Measurements from ENCODE around the gene TOMT. TPM values are rescaled to one million over a fixed set of nuclear protein-coding genes. Genes with fewer than 3 reads are reported as not detected.

Gene TOMT
- total and polyA plus RNA-seq, 7 donors: not detected

DNA sequence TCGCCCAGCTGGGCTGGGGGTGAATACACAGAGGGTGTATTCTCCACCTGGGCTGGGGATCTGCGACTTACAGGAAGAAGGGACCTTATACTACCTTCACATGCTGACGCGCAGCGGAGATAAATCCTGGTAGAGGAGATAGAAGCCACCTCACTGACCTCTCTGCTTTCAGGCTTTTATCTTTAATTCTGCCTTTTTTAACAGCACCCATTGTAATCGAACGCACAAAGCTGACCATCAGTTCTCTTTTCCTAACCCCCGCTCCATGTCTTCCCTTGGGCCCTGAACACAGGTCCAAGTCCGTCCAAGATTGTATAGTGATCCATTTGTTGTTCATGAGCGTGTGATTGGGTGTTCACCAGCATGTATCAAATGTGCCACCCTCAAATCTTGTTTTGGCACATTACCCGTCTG, 2.0 kb upstream of the TOMT start:
- Histone ChIP-seq H3K36me3 (ENCODE audit: insufficient read depth in 1 of 2, low read depth in 1 of 2) (peaks cover 0 to 16% of the 10 kb centered on the region in 2 donors), H3K9me3 (no peaks in the 10 kb centered on the region), H3K4me1 (peaks cover 42% of the 10 kb centered on the region), H3K27me3 (ENCODE audit: insufficient read depth in 3 of 3, low read length in 2 of 3) (no peaks in the 10 kb centered on the region), H3K27ac (peak overlapping the region; percentile 100), H3K4me3 (peak overlapping the region; percentile 99)
- DNase-seq (no peak), ATAC-seq (no peak)
- 77% methylated on average over 11 of the region's 11 CpGs for WGBS, 3 donors
- TF ChIP-seq, protein P1, sequence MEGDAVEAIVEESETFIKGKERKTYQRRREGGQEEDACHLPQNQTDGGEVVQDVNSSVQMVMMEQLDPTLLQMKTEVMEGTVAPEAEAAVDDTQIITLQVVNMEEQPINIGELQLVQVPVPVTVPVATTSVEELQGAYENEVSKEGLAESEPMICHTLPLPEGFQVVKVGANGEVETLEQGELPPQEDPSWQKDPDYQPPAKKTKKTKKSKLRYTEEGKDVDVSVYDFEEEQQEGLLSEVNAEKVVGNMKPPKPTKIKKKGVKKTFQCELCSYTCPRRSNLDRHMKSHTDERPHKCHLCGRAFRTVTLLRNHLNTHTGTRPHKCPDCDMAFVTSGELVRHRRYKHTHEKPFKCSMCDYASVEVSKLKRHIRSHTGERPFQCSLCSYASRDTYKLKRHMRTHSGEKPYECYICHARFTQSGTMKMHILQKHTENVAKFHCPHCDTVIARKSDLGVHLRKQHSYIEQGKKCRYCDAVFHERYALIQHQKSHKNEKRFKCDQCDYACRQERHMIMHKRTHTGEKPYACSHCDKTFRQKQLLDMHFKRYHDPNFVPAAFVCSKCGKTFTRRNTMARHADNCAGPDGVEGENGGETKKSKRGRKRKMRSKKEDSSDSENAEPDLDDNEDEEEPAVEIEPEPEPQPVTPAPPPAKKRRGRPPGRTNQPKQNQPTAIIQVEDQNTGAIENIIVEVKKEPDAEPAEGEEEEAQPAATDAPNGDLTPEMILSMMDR (IDR thresholded peaks at IDR 0.05): no peak
- intact Hi-C loops (cut with DNase I): loop anchor here in 1 of 2 donors (1.0 kb wide), 1 partner anchor 9 kb away; the partner anchor contains the start of gene ANAPC15

GRCh38 chr11:72111300-72112142, 5.8 kb downstream of the TOMT start:
- intact Hi-C loops (cut with DNase I): loop anchor here (1.0 to 10.0 kb wide), 4 partner anchors 8 to 313 kb away; partner anchors contain the start of genes INPPL1 (in 1 of the 2) and LAMTOR1 (in 1 of the 2)
- DNase-seq (no peak), ATAC-seq (no peak)
- Histone ChIP-seq H3K4me3 (peak overlapping the region; percentile 80), H3K4me1 (peaks cover 4% of the 10 kb centered on the region), H3K9me3 (no peaks in the 10 kb centered on the region), H3K27ac (peak overlapping the region; percentile 88), H3K27me3 (ENCODE audit: insufficient read depth in 3 of 3, low read length in 2 of 3) (no peaks in the 10 kb centered on the region), H3K36me3 (ENCODE audit: insufficient read depth in 1 of 2, low read depth in 1 of 2) (peaks cover 0 to 15% of the 10 kb centered on the region in 2 donors)
- 0 to 2% (median 0%) methylated on average over 10 of the region's 10 CpGs for WGBS, 3 donors
- TF ChIP-seq, protein P1 (IDR thresholded peaks at IDR 0.05): no peak

DNA sequence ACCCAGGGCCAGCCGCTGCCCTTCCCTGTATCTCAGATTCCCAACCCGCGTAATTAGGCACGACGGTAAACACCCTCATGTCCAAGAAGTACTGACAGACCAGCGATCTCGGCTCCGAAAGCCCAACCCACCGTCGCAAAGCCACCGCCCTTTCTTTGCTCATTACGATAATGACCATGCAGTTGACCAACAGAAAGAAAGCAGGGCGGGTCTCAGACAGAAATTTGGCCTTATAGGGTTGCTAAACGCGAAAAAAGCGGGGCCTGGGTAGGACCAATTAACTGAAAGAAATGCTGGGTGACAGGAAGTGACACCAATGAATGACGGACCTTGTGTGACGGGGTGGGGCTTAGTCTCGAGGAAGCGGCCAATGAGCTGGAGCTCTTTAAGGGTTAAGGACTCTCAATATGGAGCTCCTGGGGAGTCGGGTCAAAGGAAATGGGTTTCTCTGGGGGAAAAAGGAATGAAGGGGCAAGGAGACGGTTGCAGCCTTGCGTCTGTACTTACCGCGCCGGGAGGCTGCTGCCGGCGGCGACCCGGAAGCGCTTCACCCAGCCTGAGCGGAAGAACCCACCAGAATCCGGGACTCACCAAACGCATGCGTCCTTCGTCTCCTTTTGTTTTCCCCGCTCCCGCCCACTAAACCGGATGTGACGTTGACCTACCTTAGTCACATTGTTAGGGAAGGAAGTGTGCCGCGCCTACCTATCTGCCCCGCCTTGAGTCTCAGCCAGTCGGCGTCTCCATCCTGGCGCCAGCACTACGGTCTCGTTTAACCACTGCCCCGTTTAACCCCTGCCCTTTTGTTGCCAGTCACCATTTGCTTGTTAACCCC, 6.6 kb downstream of the TOMT start, which contains the start of gene ANAPC15:
TSS of gene ANAPC15 (minus strand) at position 553 of the 835 bp plus-strand sequence. CDS start 1,419 bp downstream, outside the sequence.
- Histone ChIP-seq H3K4me3 (peak within 1 kb of the TSS; percentile 80), H3K4me1 (peaks cover 4% of the 10 kb centered on the region), H3K9me3 (no peaks in the 10 kb centered on the region), H3K27me3 (ENCODE audit: insufficient read depth in 3 of 3, low read length in 2 of 3) (no peaks in the 10 kb centered on the region), H3K36me3 (ENCODE audit: insufficient read depth in 1 of 2, low read depth in 1 of 2) (peaks cover 0 to 14% of the 10 kb centered on the region in 2 donors), H3K27ac (peak within 1 kb of the TSS; percentile 88)
- intact Hi-C loops (cut with DNase I): loop anchor here (1.0 to 10.0 kb wide), 4 partner anchors 9 to 312 kb away; partner anchors contain the start of genes INPPL1 (in 1 of the 2) and LAMTOR1 (in 1 of the 2)
- WGBS, 3 donors: 0% methylated on average over 48 to 49 of the region's 49 CpGs
- peak; percentile 92 to 94 (median 93) for ATAC-seq
- TF ChIP-seq, protein P1 (IDR thresholded peaks at IDR 0.05): no peak
- DNase-seq: peak; percentile 97 to 98

DNA sequence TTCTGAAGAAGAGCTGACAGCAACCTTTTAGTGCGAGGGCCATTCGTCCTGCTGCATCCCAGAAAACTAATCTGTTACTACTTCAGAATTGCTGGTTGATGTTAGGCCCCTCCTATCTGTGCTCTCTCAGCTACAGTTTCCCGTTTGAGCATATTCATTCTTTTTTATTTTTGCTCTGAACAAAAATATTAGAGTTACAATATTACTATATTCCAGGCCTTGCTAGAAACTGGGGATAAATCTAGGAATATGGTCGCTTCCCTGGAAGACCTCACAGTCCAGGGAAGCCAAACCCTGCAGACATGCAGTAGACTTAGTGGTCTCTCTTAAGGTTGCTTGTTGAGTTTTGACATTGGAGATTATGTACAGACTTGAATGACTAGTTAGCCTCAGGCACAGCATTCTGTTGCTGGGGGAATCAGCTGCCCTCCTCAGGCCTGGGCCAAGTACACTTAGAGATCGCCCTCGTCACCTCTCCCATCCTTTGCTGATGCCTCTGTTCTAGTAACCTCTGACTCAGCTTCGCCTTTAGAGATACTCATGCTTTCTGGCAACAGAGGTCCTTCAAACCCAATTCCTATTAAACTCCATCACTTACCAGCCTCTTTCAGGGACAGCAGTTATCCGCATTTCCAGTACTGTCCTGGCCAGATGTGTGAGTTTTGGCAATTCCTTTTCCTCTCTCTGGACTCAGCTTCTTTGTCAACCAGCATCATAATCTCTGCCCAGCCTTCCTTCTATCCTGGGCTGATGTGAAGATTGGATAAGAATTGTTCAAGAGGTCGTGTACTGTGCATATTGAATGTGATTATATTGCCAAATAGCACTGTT, 7.5 kb downstream of the TOMT start:
- DNase-seq (no peak), ATAC-seq (no peak)
- 64 to 65% (median 65%) methylated on average over 9 of the region's 9 CpGs for WGBS, 3 donors
- Histone ChIP-seq H3K27ac (peak overlapping the region; percentile 88), H3K4me3 (peak overlapping the region; percentile 80), H3K36me3 (ENCODE audit: insufficient read depth in 1 of 2, low read depth in 1 of 2) (peaks cover 0 to 10% of the 10 kb centered on the region in 2 donors), H3K4me1 (peaks cover 4% of the 10 kb centered on the region), H3K27me3 (ENCODE audit: insufficient read depth in 3 of 3, low read length in 2 of 3) (no peaks in the 10 kb centered on the region), H3K9me3 (no peaks in the 10 kb centered on the region)
- intact Hi-C loops (cut with DNase I): loop anchor here (1.0 to 10.0 kb wide), 4 partner anchors 10 to 312 kb away; partner anchors contain the start of genes INPPL1 (in 1 of the 2) and LAMTOR1 (in 1 of the 2)
- TF ChIP-seq, protein P1 (IDR thresholded peaks at IDR 0.05): no peak
